ENCODE results near the gene MFRP. TPM values are rescaled to one million over a fixed set of nuclear protein-coding genes. Genes with fewer than 3 reads are reported as not detected.

The MFRP gene
- total RNA-seq, 2 donors from 2014 or later = 0.27 TPM; not detected in 1

GRCh38 chr11:119377961-119378667 is 31.6 kb upstream of the MFRP start:
- Histone ChIP-seq H3K27ac (no peak overlapping the region), H3K9me3 (no peaks in the 10 kb centered on the region), H3K4me1 (ENCODE audit: control insufficient read depth in 1 of 2, low read depth in 2 of 2) (peaks cover 12 to 36% of the 10 kb centered on the region in 2 donors), H3K36me3 (no peaks in the 10 kb centered on the region), H3K27me3 (replicated peaks; ENCODE audit: insufficient read depth) (no peaks in the 10 kb centered on the region), H3K4me3 (no peak overlapping the region)
- no peak for ATAC-seq (ENCODE audit: insufficient number of reproducible peaks, low FRiP score, low read depth)
- no peak for TF ChIP-seq CTCF (IDR thresholded peaks at IDR 0.05)
- no peak for DNase-seq (ENCODE audit: low spot score)

- H3K4me1 ChIP-seq (ENCODE audit: control insufficient read depth in 1 of 2, low read depth in 2 of 2) = peaks cover 12 to 33% of the 10 kb centered on the region in 2 donors
These were observed 30.8 kb upstream of the MFRP start for GRCh38 chr11:119377112-119377901.

GRCh38 chr11:119376197-119376847 is 29.8 kb upstream of the MFRP start:
- ATAC-seq (ENCODE audit: insufficient number of reproducible peaks, low FRiP score, low read depth) = no peak
- no peak for DNase-seq (ENCODE audit: low spot score)
- no peaks in the 10 kb centered on the region for H3K27me3 ChIP-seq (replicated peaks; ENCODE audit: insufficient read depth)
- no peaks in the 10 kb centered on the region for H3K36me3 ChIP-seq
- H3K4me1 ChIP-seq (ENCODE audit: control insufficient read depth in 1 of 2, low read depth in 2 of 2) = peaks cover 10 to 25% of the 10 kb centered on the region in 2 donors
- TF ChIP-seq CTCF (IDR thresholded peaks at IDR 0.05) = no peak
- peak overlapping the region; percentile 46 to 51 for H3K27ac ChIP-seq
- no peaks in the 10 kb centered on the region for H3K9me3 ChIP-seq
- H3K4me3 ChIP-seq = peak overlapping the region; percentile 21

More at GRCh38 chr11:119377112-119377901, 30.8 kb upstream of the MFRP start:
- no peak overlapping the region for H3K27ac ChIP-seq
- H3K4me3 ChIP-seq = no peak overlapping the region
- H3K36me3 ChIP-seq = no peaks in the 10 kb centered on the region
- DNase-seq (ENCODE audit: low spot score) = no peak
- no peaks in the 10 kb centered on the region for H3K27me3 ChIP-seq (replicated peaks; ENCODE audit: insufficient read depth)
- no peak for ATAC-seq (ENCODE audit: insufficient number of reproducible peaks, low FRiP score, low read depth)
- H3K9me3 ChIP-seq = no peaks in the 10 kb centered on the region
- TF ChIP-seq CTCF (IDR thresholded peaks at IDR 0.05) = no peak

- Histone ChIP-seq H3K36me3 (no peaks in the 10 kb centered on the region), H3K27ac (peak overlapping the region; percentile 46 to 51), H3K27me3 (replicated peaks; ENCODE audit: insufficient read depth) (no peaks in the 10 kb centered on the region), H3K4me1 (ENCODE audit: control insufficient read depth in 1 of 2, low read depth in 2 of 2) (peaks cover 7 to 25% of the 10 kb centered on the region in 2 donors), H3K9me3 (no peaks in the 10 kb centered on the region), H3K4me3 (peak overlapping the region; percentile 21)
- DNase-seq (ENCODE audit: low spot score) = peak; percentile 38
- TF ChIP-seq CTCF (IDR thresholded peaks at IDR 0.05) = no peak
- ATAC-seq (ENCODE audit: insufficient number of reproducible peaks, low FRiP score, low read depth) = no peak
These were observed 29.1 kb upstream of the MFRP start for GRCh38 chr11:119375337-119376196.
